ENCODE results near the gene MAD2L1BP. TPM values are rescaled to one million over a fixed set of nuclear protein-coding genes. Genes with fewer than 3 reads are reported as not detected.

The MAD2L1BP gene
- total RNA-seq, 1 donor from 2014 or later: 33.3 TPM

DNA sequence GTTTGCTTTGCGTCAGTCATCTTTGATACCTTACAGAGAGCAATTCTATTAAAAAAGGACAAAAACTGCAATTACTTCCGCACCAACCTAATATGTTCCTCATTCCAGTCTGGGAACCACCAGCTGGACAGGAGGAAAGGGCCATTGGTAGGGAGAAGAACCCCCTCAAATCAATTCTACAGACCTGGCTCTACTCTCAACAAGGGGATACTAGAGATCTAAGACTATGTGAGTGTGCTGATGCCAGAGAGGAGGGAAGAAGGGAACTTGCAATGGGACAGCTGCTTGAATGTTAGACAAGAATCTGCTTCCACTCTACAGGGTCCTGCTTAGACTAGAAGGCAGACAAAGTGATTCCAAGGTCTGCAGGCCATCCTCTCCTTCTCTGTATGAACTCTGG lies 38.7 kb downstream of the MAD2L1BP start:
- peak overlapping the region; percentile 18 for H3K27ac Mint-ChIP-seq
- peaks cover 19% of the 10 kb centered on the region for H3K36me3 Mint-ChIP-seq
- H3K27me3 Mint-ChIP-seq: no peaks in the 10 kb centered on the region
- no peak for TF ChIP-seq CTCF (conservative IDR thresholded peaks at IDR 0.05)
- no peak for DNase-seq (ENCODE audit: extremely low spot score, unreplicated experiment)
- no peaks in the 10 kb centered on the region for H3K9me3 Mint-ChIP-seq
- peaks cover 16% of the 10 kb centered on the region for H3K4me1 Mint-ChIP-seq (ENCODE audit: unreplicated experiment)
- H3K4me3 Mint-ChIP-seq: no peak overlapping the region

DNA sequence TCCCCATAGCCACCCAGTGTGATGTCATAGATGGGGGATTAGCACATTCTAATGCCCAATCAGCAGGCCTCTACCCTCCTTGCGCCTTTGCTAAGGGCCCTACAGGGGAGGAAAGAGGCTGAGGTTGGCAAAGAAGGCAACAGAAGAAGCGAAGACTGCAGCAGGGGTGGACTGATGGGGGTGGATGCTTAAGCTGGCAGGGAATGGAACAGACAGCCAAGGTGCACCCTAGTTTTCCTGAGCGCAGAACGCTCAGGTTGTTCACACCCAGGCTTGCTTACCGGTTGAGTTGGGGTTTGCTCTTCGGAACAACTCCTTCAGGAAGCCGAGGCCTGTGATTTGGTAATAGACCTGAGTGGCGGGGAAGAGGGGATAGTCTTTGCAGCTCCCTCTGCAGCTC lies 39.3 kb downstream of the MAD2L1BP start:
- no peaks in the 10 kb centered on the region for H3K27me3 Mint-ChIP-seq
- no peak for DNase-seq (ENCODE audit: extremely low spot score, unreplicated experiment)
- TF ChIP-seq CTCF (conservative IDR thresholded peaks at IDR 0.05): no peak
- peaks cover 11% of the 10 kb centered on the region for H3K4me1 Mint-ChIP-seq (ENCODE audit: unreplicated experiment)
- no peak overlapping the region for H3K27ac Mint-ChIP-seq
- no peak overlapping the region for H3K4me3 Mint-ChIP-seq
- peaks cover 19% of the 10 kb centered on the region for H3K36me3 Mint-ChIP-seq
- H3K9me3 Mint-ChIP-seq: no peaks in the 10 kb centered on the region

DNA sequence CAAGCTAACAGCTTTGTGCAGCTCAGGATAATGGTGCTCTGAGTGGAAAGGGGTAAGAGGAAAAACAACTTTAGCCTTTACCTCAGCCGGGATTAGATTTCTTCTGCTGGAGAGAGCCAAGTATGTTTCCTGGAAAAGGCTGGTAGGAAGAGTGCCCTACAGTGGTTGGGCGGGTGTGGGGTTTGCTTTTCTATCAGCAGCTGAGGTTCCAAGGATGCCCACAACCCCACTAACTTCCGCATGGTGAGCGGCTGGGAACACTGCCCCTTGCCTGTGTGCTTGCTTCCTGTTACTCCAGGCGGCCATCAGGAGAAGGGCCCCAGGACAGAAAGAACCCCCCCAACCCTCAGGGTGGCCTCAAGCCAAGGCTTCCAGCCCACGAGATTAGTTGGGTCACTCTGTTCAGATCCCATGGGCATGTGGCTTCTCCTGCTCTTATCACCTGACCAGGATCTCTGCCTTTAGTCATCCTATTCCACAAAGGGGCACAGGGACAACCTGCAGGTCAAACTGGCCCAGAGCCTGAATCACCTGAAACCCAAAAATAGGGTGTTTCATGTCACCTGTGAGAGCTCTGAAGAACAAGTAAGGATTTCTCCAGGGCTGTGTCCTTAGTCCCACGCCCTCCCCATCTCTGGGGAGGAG lies 41.4 kb downstream of the MAD2L1BP start:
- Mint-ChIP-seq H3K36me3 (peaks cover 23% of the 10 kb centered on the region), H3K27ac (no peak overlapping the region), H3K4me3 (no peak overlapping the region), H3K4me1 (ENCODE audit: unreplicated experiment) (peaks cover 19% of the 10 kb centered on the region), H3K27me3 (no peaks in the 10 kb centered on the region), H3K9me3 (no peaks in the 10 kb centered on the region)
- no peak for DNase-seq (ENCODE audit: extremely low spot score, unreplicated experiment)
- TF ChIP-seq CTCF (conservative IDR thresholded peaks at IDR 0.05): no peak

- no peak overlapping the region for H3K4me3 Mint-ChIP-seq
- no peak overlapping the region for H3K27ac Mint-ChIP-seq
- no peak for DNase-seq (ENCODE audit: extremely low spot score, unreplicated experiment)
- no peaks in the 10 kb centered on the region for H3K9me3 Mint-ChIP-seq
- no peak for TF ChIP-seq CTCF (conservative IDR thresholded peaks at IDR 0.05)
- H3K27me3 Mint-ChIP-seq: no peaks in the 10 kb centered on the region
- peaks cover 24% of the 10 kb centered on the region for H3K4me1 Mint-ChIP-seq (ENCODE audit: unreplicated experiment)
- peaks cover 23% of the 10 kb centered on the region for H3K36me3 Mint-ChIP-seq
These were observed 42.1 kb downstream of the MAD2L1BP start for GRCh38 chr6:43677759-43678158.

GRCh38 chr6:43678341-43678740 lies 42.7 kb downstream of the MAD2L1BP start:
- Mint-ChIP-seq H3K4me1 (ENCODE audit: unreplicated experiment) (peaks cover 30% of the 10 kb centered on the region), H3K27me3 (no peaks in the 10 kb centered on the region), H3K27ac (no peak overlapping the region), H3K36me3 (peaks cover 26% of the 10 kb centered on the region), H3K9me3 (no peaks in the 10 kb centered on the region), H3K4me3 (no peak overlapping the region)
- no peak for TF ChIP-seq CTCF (conservative IDR thresholded peaks at IDR 0.05)
- no peak for DNase-seq (ENCODE audit: extremely low spot score, unreplicated experiment)

GRCh38 chr6:43679057-43679456 lies 43.4 kb downstream of the MAD2L1BP start:
- Mint-ChIP-seq H3K36me3 (peaks cover 26% of the 10 kb centered on the region), H3K4me3 (no peak overlapping the region)
- TF ChIP-seq CTCF (conservative IDR thresholded peaks at IDR 0.05): no peak

More at GRCh38 chr6:43679057-43679456, 43.4 kb downstream of the MAD2L1BP start:
- peaks cover 37% of the 10 kb centered on the region for H3K4me1 Mint-ChIP-seq (ENCODE audit: unreplicated experiment)
- no peak for DNase-seq (ENCODE audit: extremely low spot score, unreplicated experiment)
- H3K27me3 Mint-ChIP-seq: no peaks in the 10 kb centered on the region
- no peak overlapping the region for H3K27ac Mint-ChIP-seq
- H3K9me3 Mint-ChIP-seq: no peaks in the 10 kb centered on the region
